Central memory CD4-positive, alpha-beta T cell (primary cell): Measurements from ENCODE around the gene SRSF6.
"Not testable (repeated sequence)": the region's sequence is repeated elsewhere in the genome, so short reads cannot be mapped to it uniquely, and the experiment has no call there.

Source experiments
- DNase-seq: peaks from one replicate; pipeline ENCODE4 v3.0.0; 2022
- total RNA-seq, 3 experiments: gene quantifications; one replicate each; lab custom pipeline; 2026; lab: John Stamatoyannopoulos, UW

Gene SRSF6
- 164 to 342 (median 295) reads per million in 3 experiments for total RNA-seq

- peak; percentile 88 for DNase-seq
Measured at GRCh38 chr20:43457640-43458421, at the start of gene SRSF6. TSS of gene SRSF6 (plus strand) at chr20:43457896. CDS start at chr20:43458034, 138 bp downstream.

GRCh38 chr20:43408848-43409576 is 48.7 kb upstream of the SRSF6 start:
- DNase-seq: no peak

GRCh38 chr20:43409577-43409913 is 48.2 kb upstream of the SRSF6 start:
- no peak for DNase-seq

GRCh38 chr20:43415661-43416430 is 41.9 kb upstream of the SRSF6 start:
- no peak for DNase-seq

- DNase-seq: no peak
Measured at GRCh38 chr20:43416591-43417228, 41.0 kb upstream of the SRSF6 start.

GRCh38 chr20:43420192-43420591 is 37.5 kb upstream of the SRSF6 start:
- DNase-seq: no peak

- not testable (repeated sequence) for DNase-seq
Measured at GRCh38 chr20:43420913-43421312, 36.8 kb upstream of the SRSF6 start.

- no peak for DNase-seq
Measured at GRCh38 chr20:43426172-43426571, 31.5 kb upstream of the SRSF6 start.

GRCh38 chr20:43430265-43431133 is 27.2 kb upstream of the SRSF6 start:
- DNase-seq: no peak

- DNase-seq: no peak
Measured at GRCh38 chr20:43431134-43431519, 26.6 kb upstream of the SRSF6 start.

GRCh38 chr20:43432498-43432897 is 25.2 kb upstream of the SRSF6 start:
- DNase-seq: no peak

- no peak for DNase-seq
Measured at GRCh38 chr20:43433250-43433854, 24.3 kb upstream of the SRSF6 start.

- DNase-seq: no peak
Measured at GRCh38 chr20:43434565-43434964, 23.1 kb upstream of the SRSF6 start.

GRCh38 chr20:43438578-43439316 is 18.9 kb upstream of the SRSF6 start:
- DNase-seq: no peak

GRCh38 chr20:43440531-43440930 is 17.2 kb upstream of the SRSF6 start:
- DNase-seq: no peak

- no peak for DNase-seq
Measured at GRCh38 chr20:43442282-43442880, 15.3 kb upstream of the SRSF6 start.

GRCh38 chr20:43444107-43444506 is 13.6 kb upstream of the SRSF6 start:
- no peak for DNase-seq

- no peak for DNase-seq
Measured at GRCh38 chr20:43446361-43446879, 11.3 kb upstream of the SRSF6 start.

- not testable (repeated sequence) for DNase-seq
Measured at GRCh38 chr20:43448431-43448747, 9.3 kb upstream of the SRSF6 start.
